Liver (tissue), 3 donors: ENCODE data around the gene WNK4.

Experiments used
- FOXA1 ChIP-seq: IDR thresholded peaks from 2 replicates; pipeline ENCODE4 v1.6.1; 2016; ENCODE audit warnings: antibody characterized with exemption
- JUND ChIP-seq, 2 donors: IDR thresholded peaks; 2 replicates each; pipeline ENCODE4 v1.6.1; 2016; ENCODE audit warnings: antibody characterized with exemption in 2 of 2
- TF ChIP-seq, protein P1 (sequence below): IDR thresholded peaks from 2 replicates; pipeline ENCODE4 v1.6.1; 2016; ENCODE audit warnings: antibody characterized with exemption
- TF ChIP-seq, protein P2 (sequence below): fragments of 150-350 bp; IDR thresholded peaks from 2 replicates; pipeline ENCODE4 v1.5.1; 2017; ENCODE audit warnings: improper control_type of control experiment, low read depth, low read length; ENCODE audit not compliant: missing input control
- donor health status: healthy.
- donor health status: healthy.

DNA sequence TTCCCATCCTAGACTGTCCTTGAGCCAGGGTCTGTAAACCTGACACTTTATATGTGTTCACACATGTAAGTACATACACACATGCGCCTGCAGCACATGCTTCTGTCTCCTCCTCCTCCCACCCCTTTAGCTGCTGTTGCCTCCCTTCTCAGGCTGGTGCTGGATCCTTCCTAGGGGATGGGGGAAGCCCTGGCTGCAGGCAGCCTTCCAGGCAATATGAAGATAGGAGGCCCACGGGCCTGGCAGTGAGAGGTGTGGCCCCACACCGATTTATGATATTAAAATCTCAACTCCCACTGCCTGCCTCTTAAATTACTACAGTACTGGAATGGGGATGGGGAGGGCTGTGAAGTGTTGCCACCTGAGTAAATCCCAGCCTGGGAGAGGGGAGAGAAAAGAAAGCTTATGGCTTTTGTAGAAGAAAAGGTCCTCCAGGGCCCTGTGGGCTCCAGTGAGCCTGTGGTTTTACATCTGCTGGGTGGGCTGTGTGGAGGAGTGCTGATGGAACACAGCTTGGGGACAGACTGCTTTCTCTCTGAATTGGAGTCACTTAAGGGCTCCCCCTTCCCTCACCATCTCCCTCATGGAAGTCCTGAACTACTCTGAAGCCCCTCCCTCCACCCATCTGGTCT lies 990 bp upstream of the WNK4 start:
- TF ChIP-seq FOXA1 (no peak), JUND (IDR thresholded peaks at IDR 0.05) (no peak)
- TF ChIP-seq, protein P1, sequence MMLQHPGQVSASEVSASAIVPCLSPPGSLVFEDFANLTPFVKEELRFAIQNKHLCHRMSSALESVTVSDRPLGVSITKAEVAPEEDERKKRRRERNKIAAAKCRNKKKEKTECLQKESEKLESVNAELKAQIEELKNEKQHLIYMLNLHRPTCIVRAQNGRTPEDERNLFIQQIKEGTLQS = no peak
- TF ChIP-seq, protein P2, sequence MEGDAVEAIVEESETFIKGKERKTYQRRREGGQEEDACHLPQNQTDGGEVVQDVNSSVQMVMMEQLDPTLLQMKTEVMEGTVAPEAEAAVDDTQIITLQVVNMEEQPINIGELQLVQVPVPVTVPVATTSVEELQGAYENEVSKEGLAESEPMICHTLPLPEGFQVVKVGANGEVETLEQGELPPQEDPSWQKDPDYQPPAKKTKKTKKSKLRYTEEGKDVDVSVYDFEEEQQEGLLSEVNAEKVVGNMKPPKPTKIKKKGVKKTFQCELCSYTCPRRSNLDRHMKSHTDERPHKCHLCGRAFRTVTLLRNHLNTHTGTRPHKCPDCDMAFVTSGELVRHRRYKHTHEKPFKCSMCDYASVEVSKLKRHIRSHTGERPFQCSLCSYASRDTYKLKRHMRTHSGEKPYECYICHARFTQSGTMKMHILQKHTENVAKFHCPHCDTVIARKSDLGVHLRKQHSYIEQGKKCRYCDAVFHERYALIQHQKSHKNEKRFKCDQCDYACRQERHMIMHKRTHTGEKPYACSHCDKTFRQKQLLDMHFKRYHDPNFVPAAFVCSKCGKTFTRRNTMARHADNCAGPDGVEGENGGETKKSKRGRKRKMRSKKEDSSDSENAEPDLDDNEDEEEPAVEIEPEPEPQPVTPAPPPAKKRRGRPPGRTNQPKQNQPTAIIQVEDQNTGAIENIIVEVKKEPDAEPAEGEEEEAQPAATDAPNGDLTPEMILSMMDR = no peak
